ENCODE measurements around the gene ONECUT1.
A peak's percentile ranks its signal among the peaks of the same experiment; 100 is the strongest.

ONECUT1 gene

GRCh38 chr15:52782514-52782913, 7.6 kb downstream of the ONECUT1 start:
- DNase-seq (ENCODE audit: low read depth): no peak

- DNase-seq (ENCODE audit: low read depth): no peak
These were observed 9.8 kb downstream of the ONECUT1 start for GRCh38 chr15:52780172-52780980.

- no peak for DNase-seq (ENCODE audit: low read depth)
These were observed 11.7 kb downstream of the ONECUT1 start for GRCh38 chr15:52778457-52778856.

GRCh38 chr15:52772766-52773165, 17.4 kb downstream of the ONECUT1 start:
- no peak for DNase-seq (ENCODE audit: low read depth)

GRCh38 chr15:52765785-52766184, 24.4 kb downstream of the ONECUT1 start:
- DNase-seq (ENCODE audit: low read depth): no peak

- no peak for DNase-seq (ENCODE audit: low read depth)
These were observed 25.4 kb downstream of the ONECUT1 start for GRCh38 chr15:52764731-52765130.

GRCh38 chr15:52762621-52763020, 27.5 kb downstream of the ONECUT1 start:
- no peak for DNase-seq (ENCODE audit: low read depth)

- no peak for DNase-seq (ENCODE audit: low read depth)
These were observed 29.6 kb downstream of the ONECUT1 start for GRCh38 chr15:52760562-52760961.

GRCh38 chr15:52759969-52760368, 30.2 kb downstream of the ONECUT1 start:
- DNase-seq (ENCODE audit: low read depth): no peak

GRCh38 chr15:52757496-52757895, 32.6 kb downstream of the ONECUT1 start:
- no peak for DNase-seq (ENCODE audit: low read depth)

- DNase-seq (ENCODE audit: low read depth): no peak
These were observed 38.6 kb downstream of the ONECUT1 start for GRCh38 chr15:52751522-52751921.

GRCh38 chr15:52749258-52749657, 40.9 kb downstream of the ONECUT1 start:
- DNase-seq (ENCODE audit: low read depth): no peak

GRCh38 chr15:52746162-52746757, 43.9 kb downstream of the ONECUT1 start:
- DNase-seq (ENCODE audit: low read depth): no peak

- DNase-seq (ENCODE audit: low read depth): no peak
These were observed 44.6 kb downstream of the ONECUT1 start for GRCh38 chr15:52745326-52746161.

GRCh38 chr15:52738311-52738710, 51.8 kb downstream of the ONECUT1 start:
- no peak for DNase-seq (ENCODE audit: low read depth)

- DNase-seq (ENCODE audit: low read depth): no peak
These were observed 52.4 kb downstream of the ONECUT1 start for GRCh38 chr15:52737720-52738119.

GRCh38 chr15:52735231-52736089, 54.7 kb downstream of the ONECUT1 start:
- DNase-seq (ENCODE audit: low read depth): peak; percentile 43

- DNase-seq (ENCODE audit: low read depth): no peak
These were observed 55.8 kb downstream of the ONECUT1 start for GRCh38 chr15:52734329-52734728.

- no peak for DNase-seq (ENCODE audit: low read depth)
These were observed 56.4 kb downstream of the ONECUT1 start for GRCh38 chr15:52733696-52734255.

GRCh38 chr15:52733088-52733487, 57.0 kb downstream of the ONECUT1 start:
- DNase-seq (ENCODE audit: low read depth): no peak

- DNase-seq (ENCODE audit: low read depth): no peak
These were observed 57.6 kb downstream of the ONECUT1 start for GRCh38 chr15:52732551-52732950.
